ENCODE results near the gene DLGAP1.

DNA sequence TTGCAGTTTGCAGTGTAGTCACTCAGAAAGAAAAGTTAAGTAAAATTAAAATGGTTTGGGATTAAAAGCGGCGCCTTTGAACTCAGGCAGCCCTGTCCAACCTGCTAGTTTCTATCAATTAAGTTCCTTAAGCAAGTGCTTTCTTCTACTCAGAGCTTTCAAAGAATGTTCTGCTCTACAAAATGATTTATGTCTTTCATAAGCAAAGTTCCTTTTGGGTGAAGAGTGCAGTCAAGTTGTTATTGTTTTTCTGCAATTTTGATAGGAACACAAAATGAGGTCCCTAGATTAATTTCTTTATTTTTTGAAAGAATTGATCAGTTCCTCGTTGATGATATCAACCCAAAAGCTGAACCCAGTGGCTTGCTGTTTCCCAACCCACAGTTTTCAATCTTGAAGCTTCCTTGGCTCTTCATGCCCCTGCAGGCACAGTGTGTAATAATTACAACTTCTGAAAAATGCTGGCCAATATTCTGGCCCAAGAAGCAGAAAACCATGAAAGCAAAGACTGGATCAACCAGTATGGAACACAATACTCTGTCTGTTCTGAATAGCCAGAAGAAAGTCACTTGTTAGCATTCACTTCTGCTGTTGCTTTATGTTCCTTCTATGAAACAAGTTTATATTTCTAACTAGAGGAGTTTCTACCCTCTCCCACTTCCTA, 916.0 kb downstream of the DLGAP1 start:
- TF ChIP-seq, protein P1, sequence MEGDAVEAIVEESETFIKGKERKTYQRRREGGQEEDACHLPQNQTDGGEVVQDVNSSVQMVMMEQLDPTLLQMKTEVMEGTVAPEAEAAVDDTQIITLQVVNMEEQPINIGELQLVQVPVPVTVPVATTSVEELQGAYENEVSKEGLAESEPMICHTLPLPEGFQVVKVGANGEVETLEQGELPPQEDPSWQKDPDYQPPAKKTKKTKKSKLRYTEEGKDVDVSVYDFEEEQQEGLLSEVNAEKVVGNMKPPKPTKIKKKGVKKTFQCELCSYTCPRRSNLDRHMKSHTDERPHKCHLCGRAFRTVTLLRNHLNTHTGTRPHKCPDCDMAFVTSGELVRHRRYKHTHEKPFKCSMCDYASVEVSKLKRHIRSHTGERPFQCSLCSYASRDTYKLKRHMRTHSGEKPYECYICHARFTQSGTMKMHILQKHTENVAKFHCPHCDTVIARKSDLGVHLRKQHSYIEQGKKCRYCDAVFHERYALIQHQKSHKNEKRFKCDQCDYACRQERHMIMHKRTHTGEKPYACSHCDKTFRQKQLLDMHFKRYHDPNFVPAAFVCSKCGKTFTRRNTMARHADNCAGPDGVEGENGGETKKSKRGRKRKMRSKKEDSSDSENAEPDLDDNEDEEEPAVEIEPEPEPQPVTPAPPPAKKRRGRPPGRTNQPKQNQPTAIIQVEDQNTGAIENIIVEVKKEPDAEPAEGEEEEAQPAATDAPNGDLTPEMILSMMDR (IDR thresholded peaks at IDR 0.05), result no peak
- no peak for TF ChIP-seq EZH2 (IDR thresholded peaks at IDR 0.05; ENCODE audit: borderline replicate concordance, insufficient read depth, low read depth, low read length, poor library complexity, severe bottlenecking)
